Left ventricle myocardium inferior (tissue), 1 donor: ENCODE measurements around the gene PSMD5. TPM values are rescaled to one million over a fixed set of nuclear protein-coding genes. Genes with fewer than 3 reads are reported as not detected.

Source experiments
- DNase-seq: peaks from one replicate; pipeline ENCODE4 v3.0.0-alpha.2; 2020
- H3K27ac ChIP-seq: fragments of 200-600 bp; replicated peaks from 2 replicates; pipeline ENCODE4 v1.8.0; 2021
- H3K27me3 ChIP-seq: fragments of 200-600 bp; 2 replicates; pipeline ENCODE4 v1.8.0; 2021; ENCODE audit warnings: low read depth
- H3K36me3 ChIP-seq: fragments of 200-600 bp; 2 replicates; pipeline ENCODE4 v1.8.0; 2021
- H3K4me1 ChIP-seq: fragments of 200-600 bp; 2 replicates; pipeline ENCODE4 v1.8.0; 2021
- H3K4me3 ChIP-seq: fragments of 200-600 bp; 2 replicates; pipeline ENCODE4 v1.8.0; 2021; ENCODE audit warnings: mild to moderate bottlenecking, moderate library complexity
- H3K9me3 ChIP-seq: fragments of 200-600 bp; replicated peaks from 2 replicates; pipeline ENCODE4 v1.8.0; 2021
- CTCF ChIP-seq: fragments of 200-600 bp; IDR thresholded peaks from 2 replicates; pipeline ENCODE4 v1.8.0; 2021; ENCODE audit warnings: antibody characterized with exemption, mild to moderate bottlenecking, borderline replicate concordance
- intact Hi-C: fragments of 100-400 bp; cut with micrococcal nuclease; formaldehyde crosslinking; loops from one replicate; pipeline ENCODE4 v1.11.0; 2022
- total RNA-seq: library from RNA; stranded (reverse); fragmentation: NEBNext Ultra II Directional; extraction: Animal tissue kit (Norgen Biotek cat#: 25700); gene quantifications from one replicate; pipeline ENCODE4 v1.2.1, GENCODE V29; 2021
- donor health status: DM: no; HTN: yes; CAD: no; lungs with severe emphysema.

Gene PSMD5
- total RNA-seq, 1 donor from 2014 or later = 16.2 TPM

GRCh38 chr9:120859361-120859760 lies 16.6 kb upstream of the PSMD5 start:
- H3K4me1 ChIP-seq = peaks cover 7% of the 10 kb centered on the region
- no peaks in the 10 kb centered on the region for H3K9me3 ChIP-seq
- intact Hi-C loops = no loop called here
- H3K4me3 ChIP-seq = no peak overlapping the region
- DNase-seq = no peak
- H3K27me3 ChIP-seq = no peaks in the 10 kb centered on the region
- no peak for TF ChIP-seq CTCF
- H3K36me3 ChIP-seq = peaks cover 36% of the 10 kb centered on the region
- no peak overlapping the region for H3K27ac ChIP-seq

- intact Hi-C loops = no loop called here
- Histone ChIP-seq H3K4me3 (no peak overlapping the region), H3K27me3 (no peaks in the 10 kb centered on the region), H3K36me3 (peaks cover 36% of the 10 kb centered on the region), H3K27ac (no peak overlapping the region), H3K9me3 (no peaks in the 10 kb centered on the region), H3K4me1 (peaks cover 7% of the 10 kb centered on the region)
- TF ChIP-seq CTCF = no peak
- DNase-seq = no peak
Measured at GRCh38 chr9:120857902-120858301, 15.2 kb upstream of the PSMD5 start.

- intact Hi-C loops = no loop called here
- Histone ChIP-seq H3K9me3 (no peaks in the 10 kb centered on the region), H3K4me3 (no peak overlapping the region), H3K27ac (no peak overlapping the region), H3K36me3 (peaks cover 35% of the 10 kb centered on the region), H3K27me3 (no peaks in the 10 kb centered on the region), H3K4me1 (peaks cover 7% of the 10 kb centered on the region)
- no peak for DNase-seq
- no peak for TF ChIP-seq CTCF
Measured at GRCh38 chr9:120857481-120857880, 14.8 kb upstream of the PSMD5 start.

GRCh38 chr9:120856700-120857099 lies 14.0 kb upstream of the PSMD5 start:
- no peaks in the 10 kb centered on the region for H3K27me3 ChIP-seq
- intact Hi-C loops = no loop called here
- no peak overlapping the region for H3K4me3 ChIP-seq
- no peak for DNase-seq
- peaks cover 32% of the 10 kb centered on the region for H3K36me3 ChIP-seq
- TF ChIP-seq CTCF = no peak
- H3K9me3 ChIP-seq = no peaks in the 10 kb centered on the region
- H3K27ac ChIP-seq = no peak overlapping the region
- H3K4me1 ChIP-seq = peaks cover 7% of the 10 kb centered on the region

- intact Hi-C loops = no loop called here
- Histone ChIP-seq H3K4me1 (peaks cover 7% of the 10 kb centered on the region), H3K36me3 (peaks cover 36% of the 10 kb centered on the region), H3K4me3 (no peak overlapping the region), H3K27me3 (no peaks in the 10 kb centered on the region), H3K9me3 (no peaks in the 10 kb centered on the region), H3K27ac (no peak overlapping the region)
- no peak for TF ChIP-seq CTCF
- no peak for DNase-seq
Measured at GRCh38 chr9:120855827-120856670, 13.3 kb upstream of the PSMD5 start.
